Dermis blood vessel endothelial cell (primary cell): ENCODE results near the gene FAM177A1. TPM values are rescaled to one million over a fixed set of nuclear protein-coding genes. Genes with fewer than 3 reads are reported as not detected.
A peak's percentile ranks its signal among the peaks of the same experiment; 100 is the strongest.
"Not testable (repeated sequence)": the region's sequence is repeated elsewhere in the genome, so short reads cannot be mapped to it uniquely, and the experiment has no call there.

ENCODE experiments used
- DNase-seq: peaks from one replicate; pipeline ENCODE4 v3.0.0; 2010
- total RNA-seq: library from RNA; depleted of rRNA; stranded (reverse); fragments of >200 nt; gene quantifications from 2 replicates; pipeline ENCODE4 v1.2.3, GENCODE V29; 2014

The FAM177A1 gene
- total RNA-seq, 1 donor from 2014 or later, result 43.1 TPM

GRCh38 chr14:35065731-35066130 lies 19.7 kb downstream of the FAM177A1 start:
- DNase-seq, result not testable (repeated sequence)

- no peak for DNase-seq
These were observed 22.4 kb downstream of the FAM177A1 start for GRCh38 chr14:35068238-35069012.

GRCh38 chr14:35072226-35072625 lies 26.2 kb downstream of the FAM177A1 start:
- no peak for DNase-seq

GRCh38 chr14:35073486-35073885 lies 27.4 kb downstream of the FAM177A1 start:
- DNase-seq, result peak; percentile 48

GRCh38 chr14:35078082-35078481 lies 32.0 kb downstream of the FAM177A1 start:
- DNase-seq, result no peak

- no peak for DNase-seq
These were observed 33.7 kb downstream of the FAM177A1 start for GRCh38 chr14:35079742-35080141.

- DNase-seq, result no peak
These were observed 37.6 kb downstream of the FAM177A1 start for GRCh38 chr14:35083530-35084150.

- no peak for DNase-seq
These were observed 39.4 kb downstream of the FAM177A1 start for GRCh38 chr14:35085441-35085840.

GRCh38 chr14:35088514-35088913 lies 42.4 kb downstream of the FAM177A1 start:
- DNase-seq, result no peak

GRCh38 chr14:35094645-35095044 lies 48.6 kb downstream of the FAM177A1 start:
- DNase-seq, result not testable (repeated sequence)

GRCh38 chr14:35107866-35108265 lies 61.8 kb downstream of the FAM177A1 start:
- DNase-seq, result no peak

- no peak for DNase-seq
These were observed 66.6 kb downstream of the FAM177A1 start for GRCh38 chr14:35112641-35113040.

- no peak for DNase-seq
These were observed 67.4 kb downstream of the FAM177A1 start for GRCh38 chr14:35113308-35113950.

GRCh38 chr14:35114036-35114435 lies 68.0 kb downstream of the FAM177A1 start:
- DNase-seq, result no peak

GRCh38 chr14:35116242-35116641 lies 70.2 kb downstream of the FAM177A1 start:
- DNase-seq, result no peak

- DNase-seq, result no peak
These were observed 71.0 kb downstream of the FAM177A1 start for GRCh38 chr14:35117112-35117511.

GRCh38 chr14:35121026-35121886 lies 75.2 kb downstream of the FAM177A1 start:
- peak; percentile 15 for DNase-seq

GRCh38 chr14:35121887-35122695 lies 76.0 kb downstream of the FAM177A1 start, which contains the start of the genes PPP2R3C and PRORP:
TSS of gene PPP2R3C (minus strand) at chr14:35121990. CDS start at chr14:35121959, 31 bp downstream.
TSS of gene PRORP (plus strand) at chr14:35122552. CDS start at chr14:35123246, 694 bp downstream.
- peak; percentile 96 for DNase-seq

GRCh38 chr14:35122696-35123387 lies 76.8 kb downstream of the FAM177A1 start:
- DNase-seq, result peak; percentile 63

- DNase-seq, result no peak
These were observed 77.3 kb downstream of the FAM177A1 start for GRCh38 chr14:35123388-35123703.

GRCh38 chr14:35124127-35124526 lies 78.1 kb downstream of the FAM177A1 start:
- no peak for DNase-seq
